Activated T-helper 17 cell treated with anti-CD3 and anti-CD28 coated beads, Interleukin-2, amount 50 U/mL, for 72 hours (primary cell): ENCODE measurements around the gene ARF6. TPM values are rescaled to one million over a fixed set of nuclear protein-coding genes. Genes with fewer than 3 reads are reported as not detected.
A peak's percentile ranks its signal among the peaks of the same experiment; 100 is the strongest.
"Not testable (repeated sequence)": the region's sequence is repeated elsewhere in the genome, so short reads cannot be mapped to it uniquely, and the experiment has no call there.

ENCODE experiments used
- ATAC-seq: fragments of 150-1000 bp; cut with Tn5 transposase; replicated peaks from 2 replicates; pipeline ENCODE4 v1.10.0; 2021; ENCODE audit warnings: mild to moderate bottlenecking, moderate library complexity
- H3K27ac Mint-ChIP-seq: one replicate; pipeline ENCODE4 v1.8.0; 2022; ENCODE audit warnings: mixed read lengths
- H3K27me3 Mint-ChIP-seq: one replicate; pipeline ENCODE4 v1.8.0; 2022; ENCODE audit warnings: mixed read lengths
- H3K36me3 Mint-ChIP-seq: one replicate; pipeline ENCODE4 v1.8.0; 2022; ENCODE audit warnings: low read depth, mild to moderate bottlenecking, mixed read lengths
- H3K4me1 Mint-ChIP-seq: one replicate; pipeline ENCODE4 v1.8.0; 2022; ENCODE audit warnings: mixed read lengths
- H3K4me3 Mint-ChIP-seq: one replicate; pipeline ENCODE4 v1.8.0; 2022; ENCODE audit warnings: mild to moderate bottlenecking, mixed read lengths
- H3K9me3 Mint-ChIP-seq: one replicate; pipeline ENCODE4 v1.8.0; 2022; ENCODE audit warnings: mixed read lengths
- total RNA-seq, 2 donors: library from RNA; stranded (reverse); gene quantifications; one replicate each; pipeline ENCODE4 v1.2.3, GENCODE V29; 2022

ARF6 gene
- total RNA-seq, 2 donors from 2014 or later, result 161 to 163 TPM

GRCh38 chr14:49865431-49865859, 27.4 kb upstream of the ARF6 start:
- H3K4me1 Mint-ChIP-seq, result peaks cover 22% of the 10 kb centered on the region
- no peak for ATAC-seq
- no peaks in the 10 kb centered on the region for H3K27me3 Mint-ChIP-seq
- H3K9me3 Mint-ChIP-seq, result no peaks in the 10 kb centered on the region
- peaks cover 5% of the 10 kb centered on the region for H3K36me3 Mint-ChIP-seq
- no peak overlapping the region for H3K4me3 Mint-ChIP-seq
- no peak overlapping the region for H3K27ac Mint-ChIP-seq

- no peaks in the 10 kb centered on the region for H3K9me3 Mint-ChIP-seq
- peaks cover 5% of the 10 kb centered on the region for H3K36me3 Mint-ChIP-seq
- no peaks in the 10 kb centered on the region for H3K27me3 Mint-ChIP-seq
- peaks cover 18% of the 10 kb centered on the region for H3K4me1 Mint-ChIP-seq
- H3K27ac Mint-ChIP-seq, result peak overlapping the region; percentile 97
- H3K4me3 Mint-ChIP-seq, result peak overlapping the region; percentile 94
- ATAC-seq, result peak; percentile 91
Observed at GRCh38 chr14:49867831-49868719, 24.8 kb upstream of the ARF6 start.

GRCh38 chr14:49868720-49869114, 24.2 kb upstream of the ARF6 start:
- peak overlapping the region; percentile 97 for H3K27ac Mint-ChIP-seq
- no peak for ATAC-seq
- no peaks in the 10 kb centered on the region for H3K27me3 Mint-ChIP-seq
- peak overlapping the region; percentile 94 for H3K4me3 Mint-ChIP-seq
- H3K36me3 Mint-ChIP-seq, result peaks cover 5% of the 10 kb centered on the region
- no peaks in the 10 kb centered on the region for H3K9me3 Mint-ChIP-seq
- H3K4me1 Mint-ChIP-seq, result peaks cover 18% of the 10 kb centered on the region

- H3K4me1 Mint-ChIP-seq, result peaks cover 18% of the 10 kb centered on the region
- peaks cover 5% of the 10 kb centered on the region for H3K36me3 Mint-ChIP-seq
- ATAC-seq, result no peak
- H3K4me3 Mint-ChIP-seq, result no peak overlapping the region
- no peaks in the 10 kb centered on the region for H3K9me3 Mint-ChIP-seq
- H3K27ac Mint-ChIP-seq, result no peak overlapping the region
- no peaks in the 10 kb centered on the region for H3K27me3 Mint-ChIP-seq
Observed at GRCh38 chr14:49870908-49871307, 22.0 kb upstream of the ARF6 start.

GRCh38 chr14:49873548-49873947, 19.3 kb upstream of the ARF6 start:
- H3K36me3 Mint-ChIP-seq, H3K9me3 Mint-ChIP-seq, H3K4me3 Mint-ChIP-seq, H3K27me3 Mint-ChIP-seq, ATAC-seq, H3K27ac Mint-ChIP-seq: not testable (repeated sequence)
- H3K4me1 Mint-ChIP-seq, result peaks cover 14% of the 10 kb centered on the region

- no peak overlapping the region for H3K4me3 Mint-ChIP-seq
- ATAC-seq, result no peak
- H3K9me3 Mint-ChIP-seq, result no peaks in the 10 kb centered on the region
- no peaks in the 10 kb centered on the region for H3K36me3 Mint-ChIP-seq
- H3K4me1 Mint-ChIP-seq, result peaks cover 12% of the 10 kb centered on the region
- no peak overlapping the region for H3K27ac Mint-ChIP-seq
- no peaks in the 10 kb centered on the region for H3K27me3 Mint-ChIP-seq
Observed at GRCh38 chr14:49875640-49876198, 17.2 kb upstream of the ARF6 start.

GRCh38 chr14:49876563-49877127, 16.2 kb upstream of the ARF6 start:
- Mint-ChIP-seq H3K27ac (no peak overlapping the region), H3K4me1 (peaks cover 17% of the 10 kb centered on the region), H3K27me3 (no peaks in the 10 kb centered on the region), H3K36me3 (no peaks in the 10 kb centered on the region), H3K9me3 (no peaks in the 10 kb centered on the region), H3K4me3 (no peak overlapping the region)
- ATAC-seq, result no peak

- Mint-ChIP-seq H3K36me3 (no peaks in the 10 kb centered on the region), H3K4me3 (peak overlapping the region; percentile 58), H3K27me3 (no peaks in the 10 kb centered on the region), H3K27ac (peak overlapping the region; percentile 92), H3K9me3 (no peaks in the 10 kb centered on the region), H3K4me1 (peaks cover 11% of the 10 kb centered on the region)
- ATAC-seq, result peak; percentile 83
Observed at GRCh38 chr14:49879646-49880204, 13.2 kb upstream of the ARF6 start.

GRCh38 chr14:49880267-49881064, 12.4 kb upstream of the ARF6 start:
- peaks cover 11% of the 10 kb centered on the region for H3K4me1 Mint-ChIP-seq
- ATAC-seq, result peak; percentile 79
- H3K27me3 Mint-ChIP-seq, result no peaks in the 10 kb centered on the region
- H3K9me3 Mint-ChIP-seq, result no peaks in the 10 kb centered on the region
- peak overlapping the region; percentile 58 for H3K4me3 Mint-ChIP-seq
- H3K36me3 Mint-ChIP-seq, result no peaks in the 10 kb centered on the region
- peak overlapping the region; percentile 92 for H3K27ac Mint-ChIP-seq

- H3K27ac Mint-ChIP-seq, result peak overlapping the region; percentile 92
- no peak overlapping the region for H3K4me3 Mint-ChIP-seq
- no peaks in the 10 kb centered on the region for H3K27me3 Mint-ChIP-seq
- H3K4me1 Mint-ChIP-seq, result peaks cover 11% of the 10 kb centered on the region
- no peaks in the 10 kb centered on the region for H3K9me3 Mint-ChIP-seq
- ATAC-seq, result no peak
- H3K36me3 Mint-ChIP-seq, result no peaks in the 10 kb centered on the region
Observed at GRCh38 chr14:49881350-49882001, 11.4 kb upstream of the ARF6 start.

- no peak for ATAC-seq
- Mint-ChIP-seq H3K36me3 (no peaks in the 10 kb centered on the region), H3K4me1 (peaks cover 11% of the 10 kb centered on the region), H3K4me3 (no peak overlapping the region), H3K9me3 (no peaks in the 10 kb centered on the region), H3K27me3 (no peaks in the 10 kb centered on the region), H3K27ac (peak overlapping the region; percentile 26)
Observed at GRCh38 chr14:49882826-49883694, 9.8 kb upstream of the ARF6 start.

- H3K4me3 Mint-ChIP-seq, result peak overlapping the region; percentile 62
- peak; percentile 63 for ATAC-seq
- H3K36me3 Mint-ChIP-seq, result peaks cover 11% of the 10 kb centered on the region
- peak overlapping the region; percentile 67 for H3K27ac Mint-ChIP-seq
- no peaks in the 10 kb centered on the region for H3K9me3 Mint-ChIP-seq
- H3K27me3 Mint-ChIP-seq, result no peaks in the 10 kb centered on the region
- H3K4me1 Mint-ChIP-seq, result peaks cover under 1% of the 10 kb centered on the region
Observed at GRCh38 chr14:49886523-49886922, 6.4 kb upstream of the ARF6 start.

GRCh38 chr14:49888293-49888692, 4.6 kb upstream of the ARF6 start:
- no peaks in the 10 kb centered on the region for H3K27me3 Mint-ChIP-seq
- H3K9me3 Mint-ChIP-seq, result no peaks in the 10 kb centered on the region
- peaks cover 29% of the 10 kb centered on the region for H3K36me3 Mint-ChIP-seq
- no peak overlapping the region for H3K4me3 Mint-ChIP-seq
- no peak overlapping the region for H3K27ac Mint-ChIP-seq
- no peaks in the 10 kb centered on the region for H3K4me1 Mint-ChIP-seq
- no peak for ATAC-seq
